Cardiac muscle cell (in vitro differentiated cells and primary cell): ENCODE results near the gene LIF. TPM values are rescaled to one million over a fixed set of nuclear protein-coding genes. Genes with fewer than 3 reads are reported as not detected.

Experiments
- DNase-seq, 2 donors: peaks; one replicate each; pipeline versions ENCODE4 v3.0.0 to v3.0.0-alpha.2; 2010 to 2017; ENCODE audit warnings: low read depth in 1 of 2, low spot score in 1 of 2
- H3K27ac ChIP-seq: fragments of 200-600 bp; sonication (generic); 2 replicates; pipeline ENCODE4 v1.5.1; 2016
- H3K27me3 ChIP-seq: fragments of 200-600 bp; sonication (generic); 2 replicates; pipeline ENCODE4 v1.6.0; 2016; ENCODE audit warnings: control low read depth
- H3K36me3 ChIP-seq: fragments of 200-600 bp; sonication (generic); 2 replicates; pipeline ENCODE4 v1.5.1; 2016; ENCODE audit warnings: control low read depth
- H3K4me1 ChIP-seq: fragments of 200-600 bp; sonication (generic); 2 replicates; pipeline ENCODE4 v1.8.1; 2017; ENCODE audit warnings: low read depth, mild to moderate bottlenecking, mixed run types
- H3K4me3 ChIP-seq: fragments of 200-600 bp; sonication (generic); 2 replicates; pipeline ENCODE4 v1.5.1; 2016; ENCODE audit warnings: mild to moderate bottlenecking
- H3K9me3 ChIP-seq: fragments of 200-600 bp; sonication (generic); 2 replicates; pipeline ENCODE4 v1.5.1; 2017; ENCODE audit warnings: low read depth, mild to moderate bottlenecking, control low read depth
- polyA plus RNA-seq: library from polyadenylated mRNA; unstranded; fragments of >200 nt; fragmentation: Nextera tagmentation; extraction: Ambion mirVana; gene quantifications from 2 replicates; pipeline ENCODE4 v1.2.1, GENCODE V29; 2016
- total RNA-seq: library from RNA; depleted of rRNA; stranded (reverse); fragments of >200 nt; gene quantifications from 2 replicates; pipeline ENCODE4 v1.2.3, GENCODE V29; 2016
- TF ChIP-seq, protein P1 (sequence below): IDR thresholded peaks from 2 replicates; pipeline ENCODE4 v1.5.1; 2012; ENCODE audit warnings: low read depth, mild to moderate bottlenecking, low read length

Gene LIF
- total and polyA plus RNA-seq, 2 experiments from 2014 or later = 1.0 to 1.7 TPM

GRCh38 chr22:30246814-30247376 is 336 bp upstream of the LIF start:
- no peak overlapping the region for H3K27ac ChIP-seq
- H3K27me3 ChIP-seq = peaks cover 34% of the 10 kb centered on the region
- H3K36me3 ChIP-seq = no peaks in the 10 kb centered on the region
- peaks cover 5% of the 10 kb centered on the region for H3K4me1 ChIP-seq
- H3K4me3 ChIP-seq = peak overlapping the region; percentile 55
- H3K9me3 ChIP-seq = no peaks in the 10 kb centered on the region
- DNase-seq = no peak
- TF ChIP-seq, protein P1, sequence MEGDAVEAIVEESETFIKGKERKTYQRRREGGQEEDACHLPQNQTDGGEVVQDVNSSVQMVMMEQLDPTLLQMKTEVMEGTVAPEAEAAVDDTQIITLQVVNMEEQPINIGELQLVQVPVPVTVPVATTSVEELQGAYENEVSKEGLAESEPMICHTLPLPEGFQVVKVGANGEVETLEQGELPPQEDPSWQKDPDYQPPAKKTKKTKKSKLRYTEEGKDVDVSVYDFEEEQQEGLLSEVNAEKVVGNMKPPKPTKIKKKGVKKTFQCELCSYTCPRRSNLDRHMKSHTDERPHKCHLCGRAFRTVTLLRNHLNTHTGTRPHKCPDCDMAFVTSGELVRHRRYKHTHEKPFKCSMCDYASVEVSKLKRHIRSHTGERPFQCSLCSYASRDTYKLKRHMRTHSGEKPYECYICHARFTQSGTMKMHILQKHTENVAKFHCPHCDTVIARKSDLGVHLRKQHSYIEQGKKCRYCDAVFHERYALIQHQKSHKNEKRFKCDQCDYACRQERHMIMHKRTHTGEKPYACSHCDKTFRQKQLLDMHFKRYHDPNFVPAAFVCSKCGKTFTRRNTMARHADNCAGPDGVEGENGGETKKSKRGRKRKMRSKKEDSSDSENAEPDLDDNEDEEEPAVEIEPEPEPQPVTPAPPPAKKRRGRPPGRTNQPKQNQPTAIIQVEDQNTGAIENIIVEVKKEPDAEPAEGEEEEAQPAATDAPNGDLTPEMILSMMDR = no peak

DNA sequence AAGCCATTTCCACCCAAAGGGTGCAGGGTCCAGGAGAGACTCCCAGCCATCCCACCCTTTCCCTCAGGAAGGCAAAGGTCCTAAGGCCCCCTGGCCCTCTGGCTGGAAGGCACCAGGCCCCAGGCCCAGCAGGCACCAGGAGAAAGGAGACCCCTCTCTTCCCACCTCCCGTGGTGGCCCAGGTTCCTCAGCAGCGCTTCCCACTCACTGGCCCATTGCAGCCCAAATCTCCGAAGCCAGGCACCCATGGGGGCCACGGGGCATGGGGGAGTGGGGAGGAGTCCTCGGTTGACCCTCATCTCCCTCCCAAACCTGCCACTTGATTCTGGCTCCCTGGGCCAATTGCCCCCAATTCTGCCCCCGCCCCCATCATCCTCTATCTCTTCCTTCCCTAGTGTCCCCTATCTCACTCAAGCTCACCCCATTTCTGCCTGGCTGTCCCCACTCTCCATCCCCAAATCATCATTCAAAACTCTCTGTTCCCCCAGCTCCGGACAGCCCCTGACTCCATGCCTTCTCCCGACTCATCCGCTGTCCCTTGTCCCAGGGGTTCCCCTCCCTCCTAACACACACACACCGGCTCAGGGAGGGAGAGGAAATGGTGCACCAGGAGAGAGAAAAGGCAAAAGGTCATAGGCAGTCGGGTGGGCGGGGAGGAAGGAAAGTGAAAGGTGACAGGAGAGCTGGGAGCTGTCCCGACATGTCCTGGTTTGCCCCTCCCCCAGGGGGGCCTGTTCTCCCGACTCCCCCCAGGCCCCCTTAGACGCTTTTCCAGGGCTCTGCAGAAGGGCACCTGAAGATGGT is 1.2 kb downstream of the LIF start:
- H3K36me3 ChIP-seq = no peaks in the 10 kb centered on the region
- no peak for DNase-seq
- H3K4me3 ChIP-seq = peak overlapping the region; percentile 55
- TF ChIP-seq, protein P1 = no peak
- H3K27me3 ChIP-seq = peaks cover 34% of the 10 kb centered on the region
- H3K27ac ChIP-seq = no peak overlapping the region
- peaks cover 5% of the 10 kb centered on the region for H3K4me1 ChIP-seq
- no peaks in the 10 kb centered on the region for H3K9me3 ChIP-seq

GRCh38 chr22:30244641-30245040 is 1.9 kb downstream of the LIF start:
- Histone ChIP-seq H3K36me3 (no peaks in the 10 kb centered on the region), H3K9me3 (no peaks in the 10 kb centered on the region), H3K27ac (no peak overlapping the region), H3K4me3 (no peak overlapping the region), H3K4me1 (peaks cover 5% of the 10 kb centered on the region), H3K27me3 (peaks cover 34% of the 10 kb centered on the region)
- TF ChIP-seq, protein P1 = no peak
- DNase-seq = no peak

DNA sequence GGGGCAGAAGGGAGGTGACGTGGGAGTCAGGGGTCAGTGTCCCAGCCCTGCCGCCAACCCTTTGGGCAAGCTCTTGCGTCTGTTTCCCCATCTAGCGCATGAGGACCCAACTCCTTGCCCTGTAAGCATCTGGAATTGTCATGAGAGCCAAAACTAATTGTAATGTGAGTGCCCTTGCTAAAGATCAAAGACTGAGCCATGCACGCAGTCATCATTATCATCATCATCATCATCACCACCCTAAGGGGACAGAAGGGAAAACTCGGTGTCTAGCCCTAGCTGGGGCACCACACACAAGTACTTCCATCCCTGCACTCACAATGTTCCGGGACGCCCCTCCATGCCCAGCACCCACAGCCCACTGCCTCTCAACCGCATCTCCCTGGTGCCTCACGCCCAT is 2.5 kb downstream of the LIF start:
- no peaks in the 10 kb centered on the region for H3K9me3 ChIP-seq
- peaks cover 34% of the 10 kb centered on the region for H3K27me3 ChIP-seq
- H3K4me1 ChIP-seq = peaks cover 5% of the 10 kb centered on the region

DNA sequence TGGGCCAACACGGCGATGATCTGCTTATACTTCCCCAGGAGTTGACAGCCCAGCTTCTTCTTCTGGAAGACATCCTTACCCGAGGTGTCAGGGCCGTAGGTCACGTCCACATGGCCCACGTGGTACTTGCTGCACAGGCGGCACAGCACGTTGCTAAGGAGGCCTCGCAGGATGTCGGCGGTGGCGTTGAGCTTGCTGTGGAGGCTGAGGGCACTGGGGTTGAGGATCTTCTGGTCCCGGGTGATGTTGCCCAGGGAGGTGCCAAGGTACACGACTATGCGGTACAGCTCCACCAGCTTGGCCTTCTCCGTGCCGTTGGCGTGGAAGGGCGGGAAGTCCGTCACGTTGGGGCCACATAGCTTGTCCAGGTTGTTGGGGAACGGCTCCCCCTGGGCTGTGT is 2.9 kb downstream of the LIF start:
- no peak overlapping the region for H3K27ac ChIP-seq
- TF ChIP-seq, protein P1 = no peak
- no peak overlapping the region for H3K4me3 ChIP-seq
- H3K36me3 ChIP-seq = no peaks in the 10 kb centered on the region
- H3K4me1 ChIP-seq = peaks cover 5% of the 10 kb centered on the region
- DNase-seq = no peak
- no peaks in the 10 kb centered on the region for H3K9me3 ChIP-seq
- peaks cover 34% of the 10 kb centered on the region for H3K27me3 ChIP-seq

More for the DNA sequence above, 2.5 kb downstream of the LIF start:
- DNase-seq = no peak
- Histone ChIP-seq H3K36me3 (no peaks in the 10 kb centered on the region), H3K27ac (no peak overlapping the region), H3K4me3 (no peak overlapping the region)
- TF ChIP-seq, protein P1 = no peak
